Pulmonary artery endothelial cell (primary cell): ENCODE results near the gene ZNF546. TPM values are rescaled to one million over a fixed set of nuclear protein-coding genes. Genes with fewer than 3 reads are reported as not detected.

Experiments used
- DNase-seq: peaks from one replicate; pipeline ENCODE4 v3.0.0-alpha.2; 2011; ENCODE audit warnings: low read depth, low spot score
- total RNA-seq: library from RNA; depleted of rRNA; stranded (reverse); fragments of >200 nt; gene quantifications from 2 replicates; pipeline ENCODE4 v1.2.3, GENCODE V29; 2014

The ZNF546 gene
- total RNA-seq, 1 donor from 2014 or later = 2.0 TPM

- no peak for DNase-seq
Measured at GRCh38 chr19:40054632-40055031, 57.8 kb downstream of the ZNF546 start.

- no peak for DNase-seq
Measured at GRCh38 chr19:40055049-40055448, 58.2 kb downstream of the ZNF546 start.

GRCh38 chr19:40055832-40056504 is 59.1 kb downstream of the ZNF546 start, which contains the start of gene ZNF780B:
ZNF780B (minus strand) TSS chr19:40056231; CDS start chr19:40050332, 5,899 bp downstream.
- DNase-seq = peak; percentile 7

GRCh38 chr19:40056505-40056904 is 59.6 kb downstream of the ZNF546 start:
- DNase-seq = no peak

- DNase-seq = no peak
Measured at GRCh38 chr19:40057166-40057565, 60.3 kb downstream of the ZNF546 start.

- no peak for DNase-seq
Measured at GRCh38 chr19:40059624-40060023, 62.8 kb downstream of the ZNF546 start.

- DNase-seq = no peak
Measured at GRCh38 chr19:40070058-40070457, 73.2 kb downstream of the ZNF546 start.

Other genes starting within 250 kb of the ZNF546 start
- not detected in 2 replicates for gene LEUTX, start 218.2 kb upstream of the ZNF546 start, total RNA-seq
- gene DYRK1B, start 162.9 kb upstream of the ZNF546 start, total RNA-seq = 9.2 and 12.4 TPM in 2 replicates
- 278 and 378 TPM in 2 replicates for gene FBL, start 150.7 kb upstream of the ZNF546 start, total RNA-seq
- under 0.01 and 0.04 TPM in 2 replicates for gene FCGBP, start 62.4 kb upstream of the ZNF546 start, total RNA-seq
- gene PSMC4, start 25.9 kb upstream of the ZNF546 start, total RNA-seq = 129 and 161 TPM in 2 replicates
- 6.5 and 9.8 TPM in 2 replicates for gene ZNF780B, start 59.2 kb downstream of the ZNF546 start, total RNA-seq
- 10.2 and 17.5 TPM in 2 replicates for gene ZNF780A, start 93.9 kb downstream of the ZNF546 start, total RNA-seq
- 5.5 and 7.0 TPM in 2 replicates for gene MAP3K10, start 194.4 kb downstream of the ZNF546 start, total RNA-seq
- not detected in 2 replicates for gene TTC9B, start 221.3 kb downstream of the ZNF546 start, total RNA-seq
- gene CCNP, start 229.6 kb downstream of the ZNF546 start, total RNA-seq = 0.07 TPM in 1 of 2 replicates, not detected in the other